IMR-90 (cell line): Measurements from ENCODE around the gene KRT80.

ENCODE experiments used
- CEBPB ChIP-seq: IDR thresholded peaks from 2 replicates; pipeline ENCODE4 v1.6.1; 2012; ENCODE audit warnings: low read depth, low read length, improper control_type of control experiment
- POLR2A ChIP-seq: IDR thresholded peaks from 2 replicates; pipeline ENCODE4 v1.6.1; 2012; ENCODE audit warnings: mild to moderate bottlenecking, low read depth, low read length
- RFX5 ChIP-seq: IDR thresholded peaks from 2 replicates; pipeline ENCODE4 v1.8.0; 2012; ENCODE audit warnings: low read depth, mild to moderate bottlenecking, low read length, moderate library complexity
- TF ChIP-seq, protein P1 (sequence below): conservative IDR thresholded peaks from 2 replicates; pipeline ENCODE4 v1.5.1; 2012; ENCODE audit warnings: mild to moderate bottlenecking, low read depth, low read length, improper control_type of control experiment

DNA sequence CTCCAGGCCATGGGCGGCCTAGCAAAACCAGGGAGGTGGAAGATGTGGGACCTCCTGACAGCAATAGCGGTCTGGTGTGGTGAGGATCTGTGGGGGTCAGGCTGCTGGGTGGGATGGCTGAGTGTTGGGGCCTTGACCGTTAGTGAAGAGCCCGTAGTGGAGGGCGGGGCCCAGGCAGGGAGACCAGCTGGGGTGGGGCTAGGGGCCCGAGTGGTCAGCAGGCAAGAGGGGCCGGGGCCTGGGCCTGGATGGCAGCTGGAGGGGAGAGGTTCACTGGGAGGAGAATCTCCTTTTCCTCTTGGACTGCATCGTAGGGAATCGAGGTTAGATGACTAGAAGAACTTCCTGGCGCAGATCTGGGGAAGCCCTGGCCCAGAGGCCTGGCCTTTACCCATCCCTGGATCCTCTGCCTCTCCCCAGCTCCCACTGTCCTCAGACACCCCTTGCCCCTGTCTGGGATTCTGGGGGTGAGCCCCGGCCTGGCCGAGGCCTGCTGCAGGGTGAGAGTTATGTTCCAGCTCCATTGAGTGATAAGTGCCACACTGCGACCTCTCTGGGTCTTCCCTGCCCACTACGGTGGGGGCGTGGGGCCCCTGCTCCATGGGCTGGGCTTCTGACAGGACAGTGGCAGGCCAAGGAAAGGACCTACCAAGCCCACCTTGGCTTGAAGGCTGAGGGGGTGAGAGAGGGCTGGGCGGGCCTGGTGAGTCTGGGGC, 47.1 kb downstream of the KRT80 start:
- TF ChIP-seq POLR2A (no peak), CEBPB (no peak), RFX5 (no peak)
- TF ChIP-seq, protein P1, sequence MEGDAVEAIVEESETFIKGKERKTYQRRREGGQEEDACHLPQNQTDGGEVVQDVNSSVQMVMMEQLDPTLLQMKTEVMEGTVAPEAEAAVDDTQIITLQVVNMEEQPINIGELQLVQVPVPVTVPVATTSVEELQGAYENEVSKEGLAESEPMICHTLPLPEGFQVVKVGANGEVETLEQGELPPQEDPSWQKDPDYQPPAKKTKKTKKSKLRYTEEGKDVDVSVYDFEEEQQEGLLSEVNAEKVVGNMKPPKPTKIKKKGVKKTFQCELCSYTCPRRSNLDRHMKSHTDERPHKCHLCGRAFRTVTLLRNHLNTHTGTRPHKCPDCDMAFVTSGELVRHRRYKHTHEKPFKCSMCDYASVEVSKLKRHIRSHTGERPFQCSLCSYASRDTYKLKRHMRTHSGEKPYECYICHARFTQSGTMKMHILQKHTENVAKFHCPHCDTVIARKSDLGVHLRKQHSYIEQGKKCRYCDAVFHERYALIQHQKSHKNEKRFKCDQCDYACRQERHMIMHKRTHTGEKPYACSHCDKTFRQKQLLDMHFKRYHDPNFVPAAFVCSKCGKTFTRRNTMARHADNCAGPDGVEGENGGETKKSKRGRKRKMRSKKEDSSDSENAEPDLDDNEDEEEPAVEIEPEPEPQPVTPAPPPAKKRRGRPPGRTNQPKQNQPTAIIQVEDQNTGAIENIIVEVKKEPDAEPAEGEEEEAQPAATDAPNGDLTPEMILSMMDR = no peak
